Karpas-422 (cell line): ENCODE measurements around the gene TYMP. TPM values are rescaled to one million over a fixed set of nuclear protein-coding genes. Genes with fewer than 3 reads are reported as not detected.

Source experiments
- DNase-seq: peaks from one replicate; pipeline ENCODE4 v3.0.0-alpha.2; 2015
- H2AFZ ChIP-seq: fragments of 200-600 bp; sonication (generic); 2 replicates; pipeline ENCODE4 v1.6.1; 2014; ENCODE audit warnings: antibody characterized with exemption, low read length, mixed read lengths
- H3K27ac ChIP-seq: fragments of 200-600 bp; sonication (generic); 2 replicates; pipeline ENCODE4 v1.5.1; 2014; ENCODE audit warnings: mild to moderate bottlenecking, low read length, moderate library complexity
- H3K27me3 ChIP-seq: fragments of 200-600 bp; sonication (generic); 2 replicates; pipeline ENCODE4 v1.6.1; 2014; ENCODE audit warnings: low read length, mixed read lengths
- H3K36me3 ChIP-seq: fragments of 200-600 bp; sonication (generic); 2 replicates; pipeline ENCODE4 v1.6.1; 2014; ENCODE audit warnings: low read length, mixed read lengths; ENCODE audit not compliant: insufficient read depth
- H3K4me1 ChIP-seq: fragments of 200-600 bp; sonication (generic); 2 replicates; pipeline ENCODE4 v1.6.1; 2014; ENCODE audit warnings: mild to moderate bottlenecking, low read length, mixed read lengths
- H3K4me2 ChIP-seq: fragments of 200-600 bp; sonication (generic); 2 replicates; pipeline ENCODE4 v1.6.1; 2014; ENCODE audit warnings: low read length, low read depth, mild to moderate bottlenecking; ENCODE audit not compliant: poor library complexity, severe bottlenecking
- H3K4me3 ChIP-seq: fragments of 200-600 bp; sonication (generic); 2 replicates; pipeline ENCODE4 v1.5.1; 2014; ENCODE audit warnings: mild to moderate bottlenecking, antibody characterized with exemption, low read length, mixed read lengths
- H3K79me2 ChIP-seq: fragments of 200-600 bp; sonication (generic); 2 replicates; pipeline ENCODE4 v1.6.1; 2014; ENCODE audit warnings: mild to moderate bottlenecking, low read length, mixed read lengths
- H3K9ac ChIP-seq: fragments of 200-600 bp; sonication (generic); 2 replicates; pipeline ENCODE4 v1.6.0; 2014; ENCODE audit warnings: low read length
- H3K9me2 ChIP-seq: fragments of 200-600 bp; sonication (generic), shearing (Covaris generic); replicated peaks from 2 replicates; pipeline ENCODE4 v1.6.0; 2014; ENCODE audit warnings: mild to moderate bottlenecking, low read length, moderate library complexity; ENCODE audit not compliant: insufficient read depth
- H3K9me3 ChIP-seq: fragments of 300-700, 200-600 bp; sonication (generic); 2 replicates; pipeline ENCODE4 v1.6.1; 2014; ENCODE audit warnings: low read length, mixed read lengths
- H4K20me1 ChIP-seq: fragments of 200-600 bp; sonication (generic); 2 replicates; pipeline ENCODE4 v1.6.1; 2014; ENCODE audit warnings: mild to moderate bottlenecking, antibody characterized with exemption, low read length, low read depth; ENCODE audit not compliant: insufficient read depth
- total RNA-seq: library from RNA; depleted of rRNA; stranded (reverse); fragments of >200 nt; shearing (Covaris generic); gene quantifications from 2 replicates; pipeline ENCODE4 v1.2.3, GENCODE V29; 2014; ENCODE audit warnings: low replicate concordance

Gene TYMP
- total RNA-seq, 1 experiment from 2014 or later: 1.8 TPM

DNA sequence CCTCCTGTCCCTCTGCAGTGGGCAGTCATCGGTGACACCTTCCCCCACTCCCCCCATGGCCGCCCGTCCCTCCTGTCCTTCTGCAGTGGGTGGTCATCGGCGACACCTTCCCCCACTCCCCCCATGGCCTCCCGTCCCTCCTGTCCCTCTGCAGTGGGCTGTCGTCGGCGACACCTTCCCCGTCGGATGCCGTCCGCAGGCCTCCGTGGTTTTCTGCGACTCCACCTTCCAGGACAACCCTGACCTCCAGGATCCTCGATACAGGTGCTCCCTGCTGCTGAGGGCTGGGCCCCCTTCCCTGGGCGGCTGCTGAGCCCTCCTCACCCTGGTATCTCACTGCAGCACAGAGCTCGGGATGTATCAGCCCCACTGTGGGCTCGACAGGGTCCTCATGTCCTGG is 40.9 kb downstream of the TYMP start:
- Histone ChIP-seq H3K9me2 (no peaks in the 10 kb centered on the region), H3K27me3 (no peaks in the 10 kb centered on the region), H2AFZ (no peak overlapping the region), H3K36me3 (no peaks in the 10 kb centered on the region), H3K4me3 (no peak overlapping the region), H3K4me1 (peaks cover 13% of the 10 kb centered on the region), H3K79me2 (no peaks in the 10 kb centered on the region), H3K4me2 (no peak overlapping the region), H3K27ac (no peak overlapping the region), H3K9ac (no peak overlapping the region), H3K9me3 (no peaks in the 10 kb centered on the region), H4K20me1 (no peaks in the 10 kb centered on the region)
- no peak for DNase-seq

GRCh38 chr22:50488006-50488677 is 41.7 kb downstream of the TYMP start:
- H3K4me2 ChIP-seq: no peak overlapping the region

DNA sequence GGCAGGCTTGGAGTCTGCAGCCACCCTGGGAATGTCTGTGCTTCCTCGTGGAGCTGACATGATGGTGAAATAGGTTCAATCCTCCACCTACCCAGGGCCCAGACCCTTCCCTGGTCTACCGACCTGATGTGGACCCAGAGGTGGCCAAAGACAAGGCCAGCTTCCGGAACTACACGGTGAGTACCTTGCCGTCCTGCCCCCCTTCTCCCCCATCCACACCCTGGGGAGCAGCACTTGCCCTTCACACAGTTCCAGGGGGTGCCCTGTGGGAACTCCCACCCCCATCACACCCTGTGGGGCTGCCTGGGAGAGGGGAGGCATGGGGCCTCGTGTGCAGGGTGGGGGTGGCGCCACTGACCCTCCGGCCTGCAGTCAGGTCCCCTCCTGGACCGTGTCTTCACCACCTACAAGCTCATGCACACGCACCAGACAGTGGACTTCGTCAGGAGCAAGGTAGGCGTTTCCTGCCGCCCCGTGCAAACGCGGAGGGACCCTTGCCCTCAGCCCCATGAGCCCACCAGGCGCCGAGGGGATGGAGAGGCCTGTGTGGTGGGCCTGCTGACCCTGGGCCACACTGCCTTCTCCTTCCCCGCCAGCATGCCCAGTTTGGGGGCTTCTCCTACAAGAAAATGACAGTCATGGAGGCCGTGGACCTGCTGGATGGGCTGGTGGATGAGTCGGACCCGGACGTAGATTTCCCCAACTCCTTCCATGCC is 42.4 kb downstream of the TYMP start:
- peak overlapping the region; percentile 84; the same call in 1 of the 2 replicates for H2AFZ ChIP-seq

More at GRCh38 chr22:50488006-50488677, 41.7 kb downstream of the TYMP start:
- Histone ChIP-seq H3K9me2 (no peaks in the 10 kb centered on the region), H3K4me3 (peak overlapping the region; percentile 53; the same call in 1 of the 2 replicates), H3K9ac (peak overlapping the region; percentile 61; the same call in 1 of the 2 replicates), H3K4me1 (peaks cover 15% of the 10 kb centered on the region), H3K27me3 (no peaks in the 10 kb centered on the region), H4K20me1 (no peaks in the 10 kb centered on the region), H3K9me3 (no peaks in the 10 kb centered on the region), H2AFZ (no peak overlapping the region), H3K27ac (no peak overlapping the region), H3K79me2 (no peaks in the 10 kb centered on the region), H3K36me3 (no peaks in the 10 kb centered on the region)
- no peak for DNase-seq

DNA sequence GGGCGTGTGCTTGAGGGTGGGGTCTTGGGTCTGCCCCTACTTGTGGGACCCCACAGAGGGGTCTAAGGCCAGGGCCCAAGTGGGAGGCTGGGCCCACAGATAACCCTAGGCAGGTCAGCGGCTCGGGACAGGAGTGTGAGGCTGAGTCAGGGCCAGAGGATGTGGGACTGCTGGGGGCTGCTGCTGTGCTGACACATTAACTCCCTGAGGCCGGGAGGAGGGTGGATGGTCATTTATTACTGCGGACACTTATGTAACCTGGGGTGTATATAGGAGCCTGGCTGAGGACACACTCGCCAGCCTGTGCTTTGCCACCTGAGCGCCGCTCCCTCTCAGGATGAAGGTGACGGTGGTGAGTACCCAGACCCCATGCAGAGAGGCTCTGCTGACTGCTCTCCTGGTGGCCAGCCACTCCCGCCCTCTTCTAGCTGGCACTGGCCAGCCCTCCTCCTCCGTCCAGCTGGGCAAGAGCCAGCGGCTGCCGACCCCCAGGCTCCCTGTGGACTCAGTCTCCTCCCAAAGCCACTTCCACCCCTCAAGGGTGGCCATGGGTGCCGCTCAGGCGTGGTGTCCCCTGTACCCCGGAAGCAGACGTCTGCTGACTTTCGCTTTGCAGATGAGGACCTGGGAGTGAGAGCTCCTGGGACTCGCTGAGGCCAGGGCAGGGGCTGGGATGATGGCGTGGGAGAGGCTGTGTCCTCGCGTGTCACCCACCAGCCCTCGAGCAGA is 43.1 kb downstream of the TYMP start, which contains the start of gene MIOX:
TSS of gene MIOX (plus strand) at position 299 of the 729 bp plus-strand sequence. CDS start at position 338, 39 bp downstream.
- H3K9ac ChIP-seq: peak within 1 kb of the TSS; percentile 61
- H3K36me3 ChIP-seq: no peaks in the 10 kb centered on the region

More for the DNA sequence above, 42.4 kb downstream of the TYMP start:
- Histone ChIP-seq H3K79me2 (no peaks in the 10 kb centered on the region), H3K4me1 (peaks cover 20% of the 10 kb centered on the region), H3K27ac (no peak overlapping the region), H3K4me2 (peak overlapping the region; percentile 43), H3K9me3 (no peaks in the 10 kb centered on the region), H3K36me3 (no peaks in the 10 kb centered on the region), H3K9ac (peak overlapping the region; percentile 61), H3K9me2 (no peaks in the 10 kb centered on the region), H3K4me3 (peak overlapping the region; percentile 53; the same call in 1 of the 2 replicates), H3K27me3 (no peaks in the 10 kb centered on the region), H4K20me1 (no peaks in the 10 kb centered on the region)
- DNase-seq: no peak

DNA sequence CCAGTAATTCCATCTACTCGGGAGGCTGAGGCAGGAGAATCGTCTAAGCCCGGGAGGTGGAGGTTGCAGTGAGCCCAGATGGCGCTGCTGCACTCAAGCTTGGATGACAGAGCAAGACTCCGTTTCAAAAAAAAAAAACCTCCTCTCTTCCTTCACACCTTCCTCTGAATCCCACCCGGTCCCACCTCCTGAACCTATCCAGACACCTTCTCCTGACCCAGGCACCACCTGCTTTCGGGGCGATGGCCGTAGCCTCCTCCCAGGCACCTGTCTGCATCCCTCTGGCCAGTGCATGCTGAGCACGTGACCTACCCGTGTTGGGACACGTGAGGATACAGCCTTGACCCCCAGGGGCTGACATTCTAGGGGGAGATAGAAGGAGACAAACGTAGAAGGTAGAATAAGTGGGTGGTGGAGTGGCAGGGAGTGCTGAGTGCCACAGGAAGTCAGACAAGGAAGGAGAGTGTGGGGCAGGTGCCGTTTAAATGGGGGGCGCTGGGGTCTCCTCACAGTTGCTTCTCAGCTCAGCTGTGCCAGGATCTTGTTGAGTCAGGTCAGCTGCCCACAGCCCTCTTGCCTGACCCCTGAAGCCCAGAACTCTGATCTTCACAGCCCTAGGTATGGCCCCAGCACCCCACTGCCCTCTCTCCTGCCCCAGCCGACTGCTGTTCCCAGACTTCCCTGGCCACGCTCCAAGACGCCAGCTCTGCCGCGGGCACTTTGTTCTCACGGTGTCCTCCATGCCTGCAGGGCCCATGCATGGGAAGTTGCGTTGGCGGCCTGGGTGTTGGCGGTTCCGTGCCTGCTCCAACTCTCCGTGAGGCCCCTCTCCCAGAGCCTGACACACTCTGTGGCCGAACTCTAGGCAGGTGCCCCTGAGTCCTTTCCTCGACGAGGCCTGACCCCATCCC is 44.3 kb downstream of the TYMP start:
- no peaks in the 10 kb centered on the region for H3K36me3 ChIP-seq
- no peak overlapping the region for H3K4me3 ChIP-seq
- no peaks in the 10 kb centered on the region for H3K79me2 ChIP-seq
- no peak overlapping the region for H3K27ac ChIP-seq
- no peak overlapping the region for H2AFZ ChIP-seq
- H3K4me1 ChIP-seq: peaks cover 20% of the 10 kb centered on the region
- H3K27me3 ChIP-seq: no peaks in the 10 kb centered on the region
- H3K4me2 ChIP-seq: no peak overlapping the region
- no peak for DNase-seq
- no peaks in the 10 kb centered on the region for H3K9me2 ChIP-seq
- no peaks in the 10 kb centered on the region for H4K20me1 ChIP-seq
- H3K9ac ChIP-seq: no peak overlapping the region
- no peaks in the 10 kb centered on the region for H3K9me3 ChIP-seq

More for the DNA sequence above, 43.1 kb downstream of the TYMP start, which contains the start of gene MIOX:
- Histone ChIP-seq H2AFZ (peak within 1 kb of the TSS; percentile 84; the same call in 1 of the 2 replicates), H3K4me3 (peak within 1 kb of the TSS; percentile 53; the same call in 1 of the 2 replicates), H3K27ac (no peak within 1 kb of the TSS), H3K27me3 (no peaks in the 10 kb centered on the region), H3K9me3 (no peaks in the 10 kb centered on the region), H3K4me1 (peaks cover 20% of the 10 kb centered on the region), H3K4me2 (peak within 1 kb of the TSS; percentile 43), H4K20me1 (no peaks in the 10 kb centered on the region), H3K9me2 (no peaks in the 10 kb centered on the region), H3K79me2 (no peaks in the 10 kb centered on the region)
- DNase-seq: no peak

- H3K27me3 ChIP-seq: no peaks in the 10 kb centered on the region
- H3K9ac ChIP-seq: no peak overlapping the region
- no peaks in the 10 kb centered on the region for H3K79me2 ChIP-seq
- H3K4me3 ChIP-seq: no peak overlapping the region
- H3K9me3 ChIP-seq: no peaks in the 10 kb centered on the region
- no peak overlapping the region for H3K4me2 ChIP-seq
- H3K9me2 ChIP-seq: no peaks in the 10 kb centered on the region
- H4K20me1 ChIP-seq: no peaks in the 10 kb centered on the region
- H3K4me1 ChIP-seq: peaks cover 20% of the 10 kb centered on the region
- no peak overlapping the region for H3K27ac ChIP-seq
- no peak for DNase-seq
- no peaks in the 10 kb centered on the region for H3K36me3 ChIP-seq
- H2AFZ ChIP-seq: no peak overlapping the region
Observed at GRCh38 chr22:50483977-50484853, 45.6 kb downstream of the TYMP start.

GRCh38 chr22:50483556-50483955 is 46.3 kb downstream of the TYMP start:
- no peak overlapping the region for H3K4me3 ChIP-seq

More at GRCh38 chr22:50483556-50483955, 46.3 kb downstream of the TYMP start:
- H3K27me3 ChIP-seq: no peaks in the 10 kb centered on the region
- no peak overlapping the region for H3K9ac ChIP-seq
- DNase-seq: no peak
- no peak overlapping the region for H3K4me2 ChIP-seq
- H3K36me3 ChIP-seq: no peaks in the 10 kb centered on the region
- H3K9me3 ChIP-seq: no peaks in the 10 kb centered on the region
- peaks cover 20% of the 10 kb centered on the region for H3K4me1 ChIP-seq
- H3K9me2 ChIP-seq: no peaks in the 10 kb centered on the region
- H2AFZ ChIP-seq: no peak overlapping the region
- no peaks in the 10 kb centered on the region for H3K79me2 ChIP-seq
- no peaks in the 10 kb centered on the region for H4K20me1 ChIP-seq
- H3K27ac ChIP-seq: no peak overlapping the region
